CD4-positive, alpha-beta T cell treated with Interleukin-17A for 1 hour (primary cell): ENCODE data around the gene RGS7.
"Not testable (repeated sequence)": the region's sequence is repeated elsewhere in the genome, so short reads cannot be mapped to it uniquely, and the experiment has no call there.

Experiments used
- DNase-seq: peaks from one replicate; pipeline ENCODE4 v3.0.0-alpha.2; 2020

Gene RGS7

DNA sequence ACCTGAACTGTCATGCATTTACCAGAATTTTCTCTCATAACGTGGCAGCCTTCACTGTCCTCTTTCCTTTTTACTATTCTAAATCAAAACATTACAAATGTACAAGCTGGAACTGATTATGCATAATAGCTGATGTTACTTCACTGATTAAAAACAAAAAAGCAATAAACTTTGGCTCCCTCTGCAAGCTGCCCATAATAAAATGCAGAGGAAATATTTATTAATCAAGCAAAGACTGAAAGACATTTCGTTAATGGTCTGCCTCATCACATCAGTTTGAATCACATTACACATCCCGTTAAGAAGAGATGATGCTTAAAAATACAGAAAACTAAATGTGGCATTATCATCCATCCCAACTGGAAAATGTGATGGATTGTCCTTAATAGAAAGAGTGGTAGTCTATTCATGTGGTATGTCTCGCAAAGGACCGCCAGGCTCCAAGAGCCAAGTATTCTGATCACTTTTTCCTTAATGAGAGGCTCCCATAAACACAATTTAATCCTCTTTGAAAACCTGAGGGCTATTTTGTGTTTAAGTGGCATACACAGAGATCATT lies 225.3 kb downstream of the RGS7 start:
- DNase-seq, result no peak

DNA sequence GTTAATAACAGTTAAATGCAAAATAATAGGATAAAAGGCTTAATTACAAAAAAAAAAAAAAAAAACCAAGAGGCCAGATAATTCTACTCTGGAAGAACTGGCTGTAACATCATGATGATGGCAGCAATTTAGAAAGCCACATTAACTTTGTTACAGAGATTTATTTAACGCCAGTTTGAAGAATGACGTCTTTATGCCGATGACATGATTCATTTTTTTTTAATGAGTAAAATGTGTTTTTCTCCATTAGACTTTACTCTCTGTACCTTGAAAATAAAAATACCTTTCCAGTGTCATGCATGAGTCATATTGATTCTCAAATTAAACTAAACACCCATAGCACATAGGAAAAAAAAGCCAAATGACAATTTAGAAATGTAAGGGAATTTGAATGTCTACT lies 226.1 kb downstream of the RGS7 start:
- no peak for DNase-seq

DNA sequence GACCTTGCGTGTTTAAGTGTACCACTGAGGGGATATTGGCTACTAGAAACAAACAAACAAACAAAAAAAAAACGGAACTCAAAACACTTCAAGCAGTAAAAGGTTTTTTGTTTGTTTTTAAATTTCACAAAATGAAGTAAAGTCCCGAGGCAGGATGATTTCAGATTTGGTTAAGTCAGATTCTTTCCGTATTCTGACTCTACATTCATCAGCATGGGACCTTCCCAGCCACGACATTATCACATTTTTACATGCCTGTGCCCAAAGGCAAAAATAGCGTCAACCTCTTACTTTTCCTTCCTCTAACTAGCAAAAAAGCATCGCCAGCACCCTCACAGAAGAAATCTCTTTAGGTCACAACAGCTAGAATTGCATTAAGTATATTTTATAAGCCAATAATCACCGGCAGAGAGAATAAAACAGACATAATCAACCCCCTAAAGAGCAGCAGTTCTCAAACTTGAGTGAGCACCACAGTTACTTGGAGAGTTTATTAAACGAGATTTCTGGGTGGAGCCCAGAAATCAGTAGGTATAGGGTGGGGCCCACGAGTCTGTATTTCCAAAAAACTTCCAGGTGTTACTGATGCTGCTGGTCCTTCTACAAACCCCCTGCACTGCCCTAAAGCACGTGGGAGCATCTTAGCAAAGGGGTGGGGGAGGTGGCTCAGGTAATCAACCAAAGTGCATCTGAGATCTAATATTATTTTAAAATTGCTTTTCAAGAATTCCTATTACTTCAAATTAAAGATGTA lies 227.6 kb downstream of the RGS7 start:
- no peak for DNase-seq

DNA sequence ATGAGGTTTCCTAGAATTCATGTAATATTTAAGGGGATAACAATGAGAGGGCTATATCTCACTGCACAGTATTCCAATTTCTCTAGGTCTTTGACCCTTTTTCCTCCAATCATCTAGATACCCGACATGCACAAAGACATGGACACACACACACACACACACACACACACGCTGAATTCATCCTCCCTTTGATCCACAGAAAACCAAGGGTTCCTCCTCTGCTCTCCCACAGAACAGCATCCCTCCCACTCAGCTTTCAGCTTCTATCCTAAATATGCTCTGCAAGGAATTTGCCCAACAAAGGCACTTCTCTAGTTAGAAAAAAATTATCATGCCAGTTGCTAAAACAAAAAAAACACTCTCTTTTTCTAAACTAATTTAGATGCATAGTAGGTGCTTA lies 231.7 kb downstream of the RGS7 start:
- DNase-seq, result no peak

DNA sequence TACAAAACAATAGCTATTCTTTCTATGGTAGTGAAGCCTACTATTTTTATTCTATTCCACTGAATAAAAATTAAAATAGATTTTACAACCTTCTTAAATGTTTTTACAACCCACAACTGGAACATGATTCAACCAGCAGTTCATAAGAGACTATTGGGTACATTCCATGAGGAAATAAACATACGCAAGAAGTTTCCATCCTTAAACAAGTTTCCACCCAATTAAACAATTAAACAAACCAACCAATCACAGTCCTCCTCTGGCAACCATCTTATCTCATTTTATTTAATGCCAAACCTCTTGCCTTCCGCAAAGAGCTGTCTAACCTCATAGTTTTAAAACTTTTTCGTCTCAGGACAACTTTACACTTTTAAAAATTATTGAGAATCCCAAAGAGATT lies 239.0 kb downstream of the RGS7 start:
- no peak for DNase-seq

DNA sequence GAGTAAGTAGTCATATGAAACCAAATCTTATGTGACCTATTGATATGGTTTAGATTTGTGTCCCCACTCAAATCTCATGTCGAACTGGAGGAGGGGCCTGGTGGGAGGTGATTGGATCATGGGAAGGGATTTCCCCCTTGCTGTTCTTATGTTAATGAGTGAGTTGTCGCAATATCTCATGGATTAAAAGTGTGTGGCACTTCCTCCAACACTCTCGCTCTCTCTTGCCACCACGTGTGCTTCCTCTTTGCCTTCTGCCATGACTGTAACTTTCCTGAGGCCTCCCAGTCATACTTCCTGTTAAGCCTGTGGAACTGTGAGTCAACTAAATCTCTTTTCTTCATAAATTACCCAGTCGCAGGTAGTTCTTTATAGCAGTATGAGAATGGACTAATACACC lies 241.2 kb downstream of the RGS7 start:
- no peak for DNase-seq

DNA sequence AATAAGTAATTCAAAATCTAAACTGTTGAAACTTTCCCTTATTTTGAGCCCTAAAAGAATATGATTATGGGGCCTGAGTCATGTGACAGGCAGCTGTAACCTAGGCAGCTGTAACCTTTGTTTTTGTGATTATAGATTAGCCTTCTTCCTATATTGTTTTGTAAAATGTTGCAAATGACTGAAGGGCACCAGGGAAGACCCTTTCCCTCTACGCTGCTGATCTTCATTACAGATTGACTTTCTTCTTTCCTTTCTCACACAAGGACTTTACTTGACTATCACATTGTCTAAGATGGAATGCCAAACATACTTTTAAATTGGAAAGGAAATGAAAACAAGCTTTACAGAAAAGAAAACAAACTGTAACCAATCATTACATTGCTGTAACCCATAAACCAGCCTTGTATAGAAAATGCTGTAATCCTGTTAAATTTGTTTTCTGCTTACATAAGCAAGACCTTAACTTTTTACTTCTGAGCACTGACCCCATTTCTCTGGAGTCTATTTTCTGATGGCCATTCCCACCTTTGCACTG lies 242.2 kb downstream of the RGS7 start:
- DNase-seq, result no peak

DNA sequence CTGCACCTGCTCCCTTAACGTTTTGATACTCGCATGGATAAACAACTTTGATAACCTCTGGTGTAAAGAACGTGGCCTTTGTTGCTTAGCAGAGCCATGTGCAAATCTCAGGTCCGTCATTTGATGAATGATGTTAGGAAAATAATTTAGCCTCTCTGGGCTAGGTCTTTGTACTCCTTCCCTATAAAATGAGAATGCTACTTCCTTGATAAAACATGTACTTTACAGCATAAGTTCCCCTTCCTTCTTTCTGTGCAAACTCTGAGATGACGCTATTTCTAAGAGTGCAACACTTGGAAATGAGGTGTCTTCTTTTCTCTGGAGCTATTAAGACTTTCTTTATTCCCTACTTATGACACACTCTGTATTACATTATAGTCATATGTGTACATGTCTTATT lies 243.4 kb downstream of the RGS7 start:
- DNase-seq, result no peak

DNA sequence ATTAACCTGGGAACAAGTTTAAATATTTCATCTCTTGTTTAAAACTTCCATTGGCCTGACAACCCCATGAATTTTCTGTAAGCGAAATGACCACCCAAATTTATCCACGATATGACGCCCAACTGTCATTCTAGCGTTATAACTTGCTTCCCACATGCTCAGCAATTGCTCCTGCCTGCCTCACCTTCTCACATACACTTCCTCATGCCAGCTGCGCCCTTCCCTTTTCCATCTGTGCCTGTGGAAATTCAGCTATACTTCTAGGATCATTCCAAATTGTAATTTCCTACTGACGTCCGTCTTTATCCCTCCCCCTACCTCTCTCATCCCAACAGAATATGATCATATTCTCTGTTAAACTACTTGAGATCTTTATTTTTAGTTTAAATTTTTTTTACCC lies 248.0 kb downstream of the RGS7 start:
- DNase-seq, result no peak

DNA sequence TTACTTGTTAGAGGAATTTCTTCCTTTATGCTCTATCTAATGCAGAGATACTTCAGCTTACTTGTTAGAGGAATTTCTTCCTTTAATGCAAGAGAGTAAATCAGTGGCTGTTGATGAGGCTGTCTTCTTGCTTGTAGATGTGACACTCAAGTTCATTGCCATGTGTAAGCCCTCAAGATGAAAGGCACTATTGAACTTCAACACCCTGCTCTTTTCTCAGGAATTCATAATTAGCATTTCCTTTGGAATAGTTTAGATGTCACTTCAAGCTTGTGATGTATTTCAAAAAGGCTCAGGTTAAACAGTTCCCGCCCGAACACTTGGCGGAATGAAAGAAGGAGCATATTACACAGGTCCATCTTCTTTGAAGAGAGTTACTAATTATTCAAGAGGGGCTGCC lies 251.9 kb downstream of the RGS7 start:
- DNase-seq, result no peak

DNA sequence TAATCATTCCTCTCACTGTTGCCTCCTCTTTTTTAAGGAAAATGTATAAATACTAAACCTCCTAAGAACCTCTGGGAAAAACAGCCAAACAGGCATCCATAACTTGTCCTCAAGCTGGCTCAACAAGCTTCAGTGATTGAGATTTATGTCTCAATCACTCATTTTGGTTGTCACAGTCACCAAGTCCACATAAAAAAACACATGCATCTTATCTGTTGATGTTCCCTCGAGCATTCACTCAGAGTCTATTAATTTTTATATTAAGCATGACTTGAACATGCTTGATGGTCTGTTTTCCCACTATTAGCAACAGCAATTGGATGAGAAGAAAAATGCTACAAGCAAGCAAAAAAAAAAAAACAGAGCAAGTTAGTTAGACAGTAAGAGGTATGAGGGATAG lies 254.3 kb downstream of the RGS7 start:
- no peak for DNase-seq

DNA sequence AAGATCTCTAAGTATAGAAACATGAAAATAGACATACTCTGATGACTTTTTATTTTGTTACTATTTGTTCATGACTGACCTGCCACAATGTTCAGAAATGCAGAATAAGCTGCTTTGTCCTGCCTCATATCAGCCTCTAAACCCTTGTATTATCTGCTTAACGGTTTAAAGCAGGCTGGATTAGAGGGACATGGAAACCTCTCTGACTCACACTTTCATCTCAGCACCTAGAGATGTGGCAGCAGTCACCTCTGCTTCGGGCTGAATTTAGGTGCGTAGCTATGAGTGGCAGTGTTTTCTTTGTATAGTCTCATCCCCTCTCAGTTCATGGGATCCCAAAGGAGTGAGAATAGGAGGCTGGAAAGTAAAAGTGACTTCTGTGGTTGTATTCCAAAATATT lies 255.4 kb downstream of the RGS7 start:
- no peak for DNase-seq

DNA sequence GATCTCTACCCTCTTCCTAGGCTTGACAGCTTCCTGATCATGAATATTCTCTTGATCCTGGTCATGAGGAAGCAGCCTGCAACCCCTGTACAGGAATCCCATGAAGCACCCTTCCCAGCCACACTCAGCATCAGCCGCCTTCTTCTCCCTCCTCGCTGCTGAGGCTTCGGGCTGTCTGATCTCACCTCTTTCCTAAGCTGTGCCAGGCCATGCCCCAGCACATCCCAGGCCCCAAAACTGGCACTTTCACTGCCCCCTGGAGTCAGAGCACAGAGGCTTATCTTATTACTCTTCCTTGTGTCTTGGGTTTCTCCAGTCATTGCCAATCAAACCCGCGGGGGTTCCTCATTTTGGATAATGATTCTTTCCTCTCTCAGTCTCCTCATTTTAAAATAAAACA lies 259.5 kb downstream of the RGS7 start:
- DNase-seq, result no peak

DNA sequence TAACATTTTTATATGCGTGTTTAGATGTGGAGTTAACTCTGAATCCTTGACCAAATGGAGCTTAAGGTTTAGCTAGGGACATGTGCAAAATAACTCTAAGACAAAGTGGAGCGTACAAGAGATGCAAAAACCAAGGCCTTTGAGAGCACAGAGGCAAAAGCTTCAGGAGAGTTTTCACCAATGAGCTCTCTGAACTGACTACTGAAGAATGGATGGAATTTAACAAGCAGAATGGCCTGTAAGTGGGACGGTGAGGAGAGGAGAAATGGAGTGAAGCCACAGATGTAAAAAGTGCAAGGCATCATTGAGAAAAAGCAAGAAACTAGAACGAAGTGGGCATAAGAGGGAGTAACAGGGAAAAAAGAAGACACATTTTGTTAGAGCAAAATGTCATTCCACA lies 260.0 kb downstream of the RGS7 start:
- DNase-seq, result no peak

DNA sequence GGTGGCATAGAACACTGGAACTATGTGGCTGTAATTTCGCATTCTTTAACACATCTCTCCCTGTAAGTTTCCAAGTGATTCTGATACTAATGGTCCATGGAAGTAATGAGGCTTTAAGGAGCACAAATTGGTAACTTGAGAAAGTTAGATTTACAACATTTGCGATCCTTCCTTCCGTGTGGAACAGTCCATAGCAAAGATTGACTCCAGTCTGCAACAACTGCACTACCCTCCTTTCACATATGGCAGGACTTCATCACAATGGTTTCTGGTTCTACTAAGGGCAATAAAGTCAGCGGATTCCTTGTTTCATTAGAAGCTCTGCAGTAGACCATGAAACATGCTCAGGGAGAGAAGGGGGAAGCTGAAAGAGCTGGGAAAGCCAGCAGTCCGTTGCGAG lies 261.2 kb downstream of the RGS7 start:
- no peak for DNase-seq

DNA sequence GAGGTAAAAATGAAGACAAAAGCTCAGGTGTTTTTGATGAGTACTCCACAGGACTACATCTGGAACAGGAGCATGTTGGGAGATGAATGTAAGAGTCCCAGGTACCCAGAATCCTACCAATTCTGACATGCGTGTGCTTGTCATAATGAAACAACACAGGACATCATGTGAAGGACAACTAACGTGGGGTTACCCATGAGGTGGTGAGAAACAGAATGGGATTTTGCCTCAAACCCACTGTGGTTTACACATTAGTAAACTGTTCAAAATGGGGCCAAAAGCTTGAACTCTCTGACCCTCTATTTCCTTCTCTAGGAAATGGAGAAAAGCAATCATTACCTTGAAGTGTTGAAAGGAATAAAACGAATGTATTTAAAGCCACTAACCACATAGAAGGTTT lies 266.2 kb downstream of the RGS7 start:
- DNase-seq, result no peak

DNA sequence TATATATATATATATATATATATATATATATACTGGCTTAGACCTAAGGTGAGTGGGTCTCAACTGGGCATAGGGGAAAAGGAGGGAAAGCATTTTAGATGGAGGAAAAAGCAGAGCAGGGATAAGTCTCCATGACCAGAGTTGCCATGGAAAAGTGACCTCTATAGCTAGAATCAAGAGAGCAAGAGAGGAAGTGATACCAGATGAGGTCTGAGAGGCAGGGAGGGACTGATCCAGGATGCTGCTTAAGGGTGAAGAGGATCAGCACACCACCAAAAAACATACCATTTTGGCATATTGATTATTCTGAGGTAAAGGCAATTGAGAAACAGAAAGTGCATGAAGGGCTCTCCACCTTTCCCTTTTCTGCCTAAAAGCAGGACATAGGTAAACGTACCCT lies 267.9 kb downstream of the RGS7 start:
- DNase-seq, result not testable (repeated sequence)

DNA sequence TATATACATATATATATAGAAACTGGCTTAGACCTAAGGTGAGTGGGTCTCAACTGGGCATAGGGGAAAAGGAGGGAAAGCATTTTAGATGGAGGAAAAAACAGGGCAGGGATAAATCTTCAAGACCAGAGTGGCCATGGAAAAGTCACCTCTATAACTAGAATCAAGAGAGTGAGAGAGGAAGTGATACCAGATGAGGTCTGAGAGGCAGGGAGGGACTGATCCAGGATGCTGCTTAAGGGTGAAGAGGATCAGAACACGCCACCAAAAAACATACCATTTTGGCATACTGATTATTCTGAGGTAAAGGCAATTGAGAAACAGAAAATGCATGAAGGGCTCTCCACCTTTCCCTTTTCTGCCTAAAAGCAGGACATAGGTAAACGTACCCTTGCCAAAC lies 268.9 kb downstream of the RGS7 start:
- DNase-seq, result not testable (repeated sequence)

DNA sequence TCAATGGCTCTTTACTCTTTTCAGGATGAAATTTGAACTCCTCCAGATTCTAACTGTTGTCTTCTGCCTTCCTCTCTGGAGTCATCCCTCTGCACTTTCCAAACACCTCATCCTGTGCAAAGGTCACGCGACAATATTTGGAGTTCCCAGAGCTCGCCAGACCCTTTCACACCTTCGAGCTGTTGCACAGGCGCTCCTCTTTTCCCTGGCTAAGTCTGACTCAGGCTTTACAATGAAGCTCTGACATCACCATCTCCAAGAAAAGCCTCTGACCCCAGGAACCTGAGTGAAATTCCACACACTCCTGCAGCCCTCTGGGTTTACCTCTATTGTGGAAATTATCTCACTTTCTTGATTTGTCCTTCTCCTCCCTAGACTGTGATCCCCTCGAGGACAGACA lies 270.3 kb downstream of the RGS7 start:
- no peak for DNase-seq

DNA sequence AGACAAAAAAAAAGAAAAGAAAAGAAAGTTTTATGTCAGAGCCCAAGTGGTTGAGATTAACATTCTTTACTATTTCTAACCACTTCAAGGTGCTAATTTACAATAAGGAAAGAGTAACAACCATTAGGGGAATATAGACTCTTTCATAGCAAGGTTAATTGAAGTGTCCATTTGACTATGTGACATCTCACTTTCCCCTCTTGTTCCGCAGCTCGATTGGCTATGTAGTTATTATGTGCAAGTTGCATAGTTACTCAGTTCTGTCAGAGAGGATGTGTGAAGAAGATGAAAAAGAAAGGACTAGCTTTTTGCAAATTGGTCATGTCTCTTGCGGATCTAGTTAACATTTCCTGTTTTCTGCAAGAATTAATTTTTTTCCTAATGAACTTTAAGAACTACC lies 273.7 kb downstream of the RGS7 start:
- no peak for DNase-seq

DNA sequence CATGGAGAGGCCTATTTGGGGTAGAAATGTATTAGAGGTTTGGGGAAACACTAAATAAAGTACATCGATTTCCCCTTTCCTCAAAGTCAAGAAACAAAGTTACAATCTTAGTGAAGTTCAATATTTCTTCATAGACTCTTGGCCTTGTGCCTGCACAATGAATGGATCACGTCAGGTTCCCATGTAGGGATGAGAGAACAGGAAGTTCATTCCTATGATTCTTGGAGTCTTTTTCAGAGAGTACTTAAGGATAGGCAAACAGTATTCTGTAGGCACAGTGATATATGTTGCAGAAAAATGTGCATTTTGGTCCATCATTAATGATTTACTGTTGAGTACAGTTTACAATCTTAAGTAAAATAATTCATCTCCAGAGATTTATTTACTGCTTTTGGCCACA lies 275.5 kb downstream of the RGS7 start:
- no peak for DNase-seq

DNA sequence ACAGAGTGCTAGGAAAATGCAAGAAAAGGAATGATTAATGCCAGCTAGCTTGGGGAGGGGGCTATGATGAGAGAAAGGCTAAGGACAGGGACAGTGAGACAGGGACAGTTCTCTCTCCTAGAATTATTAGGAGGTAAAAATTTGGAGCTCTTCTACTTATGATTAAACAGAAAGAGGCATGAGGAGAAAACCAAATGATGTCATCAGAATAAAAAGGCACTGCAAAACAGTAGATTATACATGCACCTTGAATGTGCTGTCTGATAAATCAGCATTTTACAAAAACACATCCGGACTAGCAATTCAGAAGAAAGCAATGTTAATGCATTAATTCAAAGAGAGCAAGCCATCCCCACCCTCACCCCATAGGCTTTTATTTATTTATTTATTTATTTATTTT lies 277.5 kb downstream of the RGS7 start:
- DNase-seq, result no peak

DNA sequence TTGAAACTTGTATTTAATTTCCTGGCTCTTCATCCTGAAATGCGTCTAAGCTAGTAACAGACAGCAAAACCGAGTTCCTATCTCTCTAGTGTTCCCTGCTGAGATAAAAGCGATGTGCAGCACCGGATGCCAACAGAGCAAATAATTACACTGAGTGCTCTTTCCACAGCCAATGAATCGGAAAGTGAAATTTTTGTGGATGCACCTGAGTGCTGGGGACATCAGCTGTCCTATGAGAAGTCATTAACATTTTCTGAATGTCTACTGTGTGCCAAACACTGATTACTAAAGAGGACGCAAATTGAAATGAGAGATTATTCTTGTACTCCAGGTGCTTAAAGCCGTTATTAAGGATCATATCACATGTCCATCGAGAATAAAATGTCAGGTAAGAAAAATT lies 278.0 kb downstream of the RGS7 start:
- DNase-seq, result no peak

DNA sequence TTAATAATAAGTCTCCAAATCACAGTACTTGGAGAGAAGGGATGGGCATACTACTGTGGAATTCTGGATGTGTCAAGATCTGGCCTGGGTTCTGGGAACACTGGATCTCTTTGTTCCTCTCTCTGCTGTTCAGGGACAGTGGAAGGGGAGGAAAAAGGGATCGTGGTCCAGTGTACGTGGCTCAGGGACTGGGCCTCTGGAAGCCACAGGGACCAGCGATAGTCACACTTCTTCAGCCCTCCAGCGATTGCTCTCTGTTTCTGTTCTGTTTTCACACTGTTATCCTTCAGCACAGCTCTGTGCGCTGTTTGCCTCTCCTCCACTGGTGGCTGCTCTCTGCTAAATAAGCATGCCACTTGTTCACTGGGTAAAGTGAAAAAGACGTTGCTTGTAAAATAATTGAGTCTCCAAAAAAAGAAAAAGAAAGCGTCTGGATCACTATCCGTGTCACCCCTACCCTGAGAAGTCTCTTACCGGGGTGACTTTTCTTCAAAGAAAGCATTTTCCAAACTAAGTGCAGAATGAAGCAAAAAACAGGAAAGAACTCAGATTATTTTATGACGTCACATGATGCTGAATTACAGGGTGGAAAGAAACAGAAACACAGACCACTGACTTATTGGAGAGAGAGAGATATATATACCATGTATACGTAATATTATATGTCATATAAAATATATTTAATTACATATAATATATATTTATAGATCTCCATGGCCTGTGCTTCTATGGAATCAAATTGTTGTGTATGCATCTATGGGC lies 279.4 kb downstream of the RGS7 start:
- DNase-seq, result no peak
